Measurements from ENCODE around the gene MBOAT7.

- TF ChIP-seq POLR2A (IDR thresholded peaks at IDR 0.05; ENCODE audit: low read depth, low read length) (no peak), CTCF (conservative IDR thresholded peaks at IDR 0.05; ENCODE audit: low read depth, low read length) (no peak), USF2 (IDR thresholded peaks at IDR 0.05; ENCODE audit: low read depth, low read length) (no peak), RAD21 (IDR thresholded peaks at IDR 0.05; ENCODE audit: low read length) (no peak), CEBPB (IDR thresholded peaks at IDR 0.05; ENCODE audit: low read depth, low read length) (no peak), ELK1 (IDR thresholded peaks at IDR 0.05; ENCODE audit: borderline replicate concordance, low read depth, low read length) (no peak), RFX5 (IDR thresholded peaks at IDR 0.05; ENCODE audit: low read depth, low read length) (no peak)
These were observed 8.7 kb downstream of the MBOAT7 start for GRCh38 chr19:54180691-54181091.

Measured in IMR-90 (cell line).